Cardiac fibroblast (primary cell): ENCODE measurements around the gene CEP295NL.
A peak's percentile ranks its signal among the peaks of the same experiment; 100 is the strongest.

Experiments
- DNase-seq, 2 donors: peaks; one replicate each; pipeline versions ENCODE4 v3.0.0 to v3.0.0-alpha.2; 2010; ENCODE audit warnings: low read depth in 2 of 2
- H3K4me3 ChIP-seq, 2 donors: replicated peaks in 1 of 2; 1 replicate in 1 of 2; 2 replicates in 1 of 2; pipeline ENCODE4 v1.5.1; 2011; ENCODE audit warnings: low read depth in 2 of 2, low read length in 2 of 2, mild to moderate bottlenecking in 2 of 2, moderate library complexity in 1 of 2
- CTCF ChIP-seq: IDR thresholded peaks from one replicate; pipeline ENCODE4 v1.5.1; 2011; ENCODE audit warnings: low read depth, mild to moderate bottlenecking, low read length, inconsistent platforms

The CEP295NL gene

GRCh38 chr17:78903101-78903779 lies at the start of gene CEP295NL:
CEP295NL (minus strand) TSS chr17:78903201; CDS start chr17:78901828, 1,373 bp downstream.
- H3K4me3 ChIP-seq: no peak within 1 kb of the TSS
- DNase-seq: peak; percentile 43 to 46
- no peak for TF ChIP-seq CTCF

GRCh38 chr17:78952706-78953105 lies 49.7 kb upstream of the CEP295NL start:
- H3K4me3 ChIP-seq: no peak overlapping the region
- no peak for DNase-seq
- TF ChIP-seq CTCF: no peak

- no peak for TF ChIP-seq CTCF
- DNase-seq: peak; percentile 37 to 64
- H3K4me3 ChIP-seq: no peak overlapping the region
Observed at GRCh38 chr17:78951967-78952551, 49.1 kb upstream of the CEP295NL start.

- no peak for DNase-seq
- no peak overlapping the region for H3K4me3 ChIP-seq
- TF ChIP-seq CTCF: no peak
Observed at GRCh38 chr17:78950870-78951269, 47.9 kb upstream of the CEP295NL start.

GRCh38 chr17:78947235-78948149 lies 44.5 kb upstream of the CEP295NL start:
- H3K4me3 ChIP-seq: no peak overlapping the region
- DNase-seq: peak in 1 of 2 donors; percentile 38
- TF ChIP-seq CTCF: no peak

- no peak for DNase-seq
- H3K4me3 ChIP-seq: no peak overlapping the region
- no peak for TF ChIP-seq CTCF
Observed at GRCh38 chr17:78946631-78947030, 43.6 kb upstream of the CEP295NL start.
